Measurements from ENCODE around the gene PRAMEF17. TPM values are rescaled to one million over a fixed set of nuclear protein-coding genes. Genes with fewer than 3 reads are reported as not detected.
"Not testable (repeated sequence)": the region's sequence is repeated elsewhere in the genome, so short reads cannot be mapped to it uniquely, and the experiment has no call there.

PRAMEF17 gene
- total and polyA plus RNA-seq, 7 experiments from 2014 or later, result not detected

- DNase-seq; H3K4me3 ChIP-seq (ENCODE audit: low read length); H3K36me3 Mint-ChIP-seq; H3K27me3 ChIP-seq (ENCODE audit: control insufficient read depth in 2 of 2, insufficient read depth in 2 of 2, low read length in 2 of 2); H3K27ac ChIP-seq (ENCODE audit: low read depth, low read length); H3K9me3 Mint-ChIP-seq; ATAC-seq; CTCF ChIA-PET; H3K4me3 Mint-ChIP-seq; POLR2A ChIA-PET; H3K4me1 ChIP-seq (ENCODE audit: control insufficient read depth in 2 of 2, insufficient read depth in 2 of 2, low read length in 2 of 2); intact Hi-C loops (cut with micrococcal nuclease); H3K36me3 ChIP-seq (ENCODE audit: control insufficient read depth in 2 of 3, insufficient read depth in 3 of 3, low read length in 3 of 3); H3K4me1 Mint-ChIP-seq; H3K9me3 ChIP-seq (ENCODE audit: control insufficient read depth in 2 of 3, low read length in 3 of 3): not testable (repeated sequence)
- H3K27ac Mint-ChIP-seq, result peak overlapping the region in 2 of 9 donors; percentile 28 to 36
- H3K27me3 Mint-ChIP-seq, result peaks cover 0 to 10% (median 0%) of the 10 kb centered on the region in 5 donors
Observed at GRCh38 chr1:13395311-13395710, 5.9 kb downstream of the PRAMEF17 start.

GRCh38 chr1:13407811-13408210 is 18.4 kb downstream of the PRAMEF17 start:
- peaks cover 0 to 12% (median 4%) of the 10 kb centered on the region in 11 donors for H3K9me3 Mint-ChIP-seq
- H3K27me3 ChIP-seq (ENCODE audit: control insufficient read depth in 2 of 2, insufficient read depth in 2 of 2, low read length in 2 of 2), result no peaks in the 10 kb centered on the region
- no peak overlapping the region for H3K27ac Mint-ChIP-seq
- H3K27me3 Mint-ChIP-seq, result peaks cover 0 to 26% (median 0%) of the 10 kb centered on the region in 5 donors
- intact Hi-C loops (cut with micrococcal nuclease), result no loop called here
- ChIA-PET CTCF (no interaction called here), POLR2A (no interaction called here)
- H3K4me1 Mint-ChIP-seq, result no peaks in the 10 kb centered on the region
- H3K36me3 ChIP-seq (ENCODE audit: control insufficient read depth in 2 of 3, insufficient read depth in 3 of 3, low read length in 3 of 3), result no peaks in the 10 kb centered on the region
- DNase-seq, result no peak
- H3K9me3 ChIP-seq (ENCODE audit: control insufficient read depth in 2 of 3, low read length in 3 of 3), result no peaks in the 10 kb centered on the region
- no peak overlapping the region for H3K4me3 Mint-ChIP-seq
- no peaks in the 10 kb centered on the region for H3K4me1 ChIP-seq (ENCODE audit: control insufficient read depth in 2 of 2, insufficient read depth in 2 of 2, low read length in 2 of 2)
- ATAC-seq, result no peak
- H3K4me3 ChIP-seq (ENCODE audit: low read length), result no peak overlapping the region
- no peaks in the 10 kb centered on the region for H3K36me3 Mint-ChIP-seq
- no peak overlapping the region for H3K27ac ChIP-seq (ENCODE audit: low read depth, low read length)

- H3K9me3 ChIP-seq (ENCODE audit: control insufficient read depth in 2 of 3, low read length in 3 of 3); H3K27ac Mint-ChIP-seq; H3K27ac ChIP-seq (ENCODE audit: low read depth, low read length); ATAC-seq; H3K27me3 ChIP-seq (ENCODE audit: control insufficient read depth in 2 of 2, insufficient read depth in 2 of 2, low read length in 2 of 2); H3K4me3 ChIP-seq (ENCODE audit: low read length); H3K36me3 ChIP-seq (ENCODE audit: control insufficient read depth in 2 of 3, insufficient read depth in 3 of 3, low read length in 3 of 3); H3K36me3 Mint-ChIP-seq; H3K4me1 Mint-ChIP-seq; intact Hi-C loops (cut with micrococcal nuclease); H3K4me3 Mint-ChIP-seq; DNase-seq; CTCF ChIA-PET; H3K4me1 ChIP-seq (ENCODE audit: control insufficient read depth in 2 of 2, insufficient read depth in 2 of 2, low read length in 2 of 2); POLR2A ChIA-PET: not testable (repeated sequence)
- Mint-ChIP-seq H3K27me3 (peaks cover 0 to 18% (median 0%) of the 10 kb centered on the region in 5 donors), H3K9me3 (peaks cover 0 to 12% (median 4%) of the 10 kb centered on the region in 11 donors)
Observed at GRCh38 chr1:13410150-13410549, 20.7 kb downstream of the PRAMEF17 start, which contains the start of gene PRAMEF20. Gene PRAMEF20 (plus strand): TSS chr1:13410450. CDS start chr1:13416355, 5,905 bp downstream.

GRCh38 chr1:13430495-13430894 is 41.1 kb downstream of the PRAMEF17 start:
- H3K27me3 ChIP-seq (ENCODE audit: control insufficient read depth in 2 of 2, insufficient read depth in 2 of 2, low read length in 2 of 2), result no peaks in the 10 kb centered on the region
- ChIA-PET CTCF (no interaction called here), POLR2A (no interaction called here)
- Mint-ChIP-seq H3K27me3 (peaks cover 0 to 12% (median 0%) of the 10 kb centered on the region in 5 donors), H3K36me3 (no peaks in the 10 kb centered on the region), H3K4me3 (no peak overlapping the region), H3K9me3 (peaks cover 0 to 11% (median 0%) of the 10 kb centered on the region in 11 donors), H3K4me1 (peaks cover 0 to 2% (median 0%) of the 10 kb centered on the region in 7 donors), H3K27ac (no peak overlapping the region)
- intact Hi-C loops (cut with micrococcal nuclease), result no loop called here
- no peaks in the 10 kb centered on the region for H3K9me3 ChIP-seq (ENCODE audit: control insufficient read depth in 2 of 3, low read length in 3 of 3)
- no peaks in the 10 kb centered on the region for H3K4me1 ChIP-seq (ENCODE audit: control insufficient read depth in 2 of 2, insufficient read depth in 2 of 2, low read length in 2 of 2)
- ATAC-seq (no peak), DNase-seq (no peak)
- H3K4me3 ChIP-seq (ENCODE audit: low read length), result no peak overlapping the region
- no peak overlapping the region for H3K27ac ChIP-seq (ENCODE audit: low read depth, low read length)
- no peaks in the 10 kb centered on the region for H3K36me3 ChIP-seq (ENCODE audit: control insufficient read depth in 2 of 3, insufficient read depth in 3 of 3, low read length in 3 of 3)

- ChIA-PET CTCF (no interaction called here), POLR2A (no interaction called here)
- Mint-ChIP-seq H3K4me1 (peaks cover 0 to 2% (median 0%) of the 10 kb centered on the region in 7 donors), H3K27ac (no peak overlapping the region), H3K36me3 (no peaks in the 10 kb centered on the region), H3K4me3 (no peak overlapping the region), H3K9me3 (peaks cover 0 to 11% (median 0%) of the 10 kb centered on the region in 11 donors), H3K27me3 (peaks cover 0 to 22% (median 8%) of the 10 kb centered on the region in 5 donors)
- H3K9me3 ChIP-seq (ENCODE audit: control insufficient read depth in 2 of 3, low read length in 3 of 3), result no peaks in the 10 kb centered on the region
- no peak for DNase-seq
- no peaks in the 10 kb centered on the region for H3K36me3 ChIP-seq (ENCODE audit: control insufficient read depth in 2 of 3, insufficient read depth in 3 of 3, low read length in 3 of 3)
- H3K4me1 ChIP-seq (ENCODE audit: control insufficient read depth in 2 of 2, insufficient read depth in 2 of 2, low read length in 2 of 2), result no peaks in the 10 kb centered on the region
- no peak overlapping the region for H3K27ac ChIP-seq (ENCODE audit: low read depth, low read length)
- intact Hi-C loops (cut with micrococcal nuclease), result no loop called here
- no peak overlapping the region for H3K4me3 ChIP-seq (ENCODE audit: low read length)
- H3K27me3 ChIP-seq (ENCODE audit: control insufficient read depth in 2 of 2, insufficient read depth in 2 of 2, low read length in 2 of 2), result no peaks in the 10 kb centered on the region
- ATAC-seq, result no peak
Observed at GRCh38 chr1:13432251-13432650, 42.8 kb downstream of the PRAMEF17 start.

- peaks cover 0 to 18% (median 8%) of the 10 kb centered on the region in 5 donors for H3K27me3 Mint-ChIP-seq
- POLR2A ChIA-PET; DNase-seq; H3K36me3 Mint-ChIP-seq; H3K27me3 ChIP-seq (ENCODE audit: control insufficient read depth in 2 of 2, insufficient read depth in 2 of 2, low read length in 2 of 2); ATAC-seq; H3K4me3 Mint-ChIP-seq; H3K27ac Mint-ChIP-seq; intact Hi-C loops (cut with micrococcal nuclease); H3K4me3 ChIP-seq (ENCODE audit: low read length); H3K4me1 Mint-ChIP-seq; H3K4me1 ChIP-seq (ENCODE audit: control insufficient read depth in 2 of 2, insufficient read depth in 2 of 2, low read length in 2 of 2); H3K9me3 ChIP-seq (ENCODE audit: control insufficient read depth in 2 of 3, low read length in 3 of 3); H3K27ac ChIP-seq (ENCODE audit: low read depth, low read length); H3K36me3 ChIP-seq (ENCODE audit: control insufficient read depth in 2 of 3, insufficient read depth in 3 of 3, low read length in 3 of 3): not testable (repeated sequence)
- CTCF ChIA-PET, result interaction anchor here (0.7 kb wide), 1 partner anchor 16 kb away, joined by 4 read pairs; no protein-coding TSS in a partner anchor
- peaks cover 0 to 11% (median 0%) of the 10 kb centered on the region in 11 donors for H3K9me3 Mint-ChIP-seq
Observed at GRCh38 chr1:13433694-13434358, 44.4 kb downstream of the PRAMEF17 start.

- Histone ChIP-seq H3K4me1 (ENCODE audit: control insufficient read depth in 2 of 2, insufficient read depth in 2 of 2, low read length in 2 of 2) (no peaks in the 10 kb centered on the region), H3K27me3 (ENCODE audit: control insufficient read depth in 2 of 2, insufficient read depth in 2 of 2, low read length in 2 of 2) (no peaks in the 10 kb centered on the region), H3K36me3 (ENCODE audit: control insufficient read depth in 2 of 3, insufficient read depth in 3 of 3, low read length in 3 of 3) (no peaks in the 10 kb centered on the region), H3K9me3 (ENCODE audit: control insufficient read depth in 2 of 3, low read length in 3 of 3) (no peaks in the 10 kb centered on the region), H3K4me3 (ENCODE audit: low read length) (no peak overlapping the region), H3K27ac (ENCODE audit: low read depth, low read length) (no peak overlapping the region)
- ATAC-seq, result no peak
- intact Hi-C loops (cut with micrococcal nuclease), result no loop called here
- Mint-ChIP-seq H3K27me3 (peaks cover 0 to 14% (median 8%) of the 10 kb centered on the region in 5 donors), H3K4me1 (peaks cover 0 to 2% (median 0%) of the 10 kb centered on the region in 7 donors), H3K36me3 (no peaks in the 10 kb centered on the region), H3K4me3 (no peak overlapping the region), H3K27ac (no peak overlapping the region), H3K9me3 (peaks cover 0 to 11% (median 0%) of the 10 kb centered on the region in 11 donors)
- no peak for DNase-seq
- ChIA-PET POLR2A (no interaction called here), CTCF (no interaction called here)
Observed at GRCh38 chr1:13435458-13435857, 46.0 kb downstream of the PRAMEF17 start.

Measured in naive thymus-derived CD4-positive, alpha-beta T cell (primary cell).